ENCODE measurements around the gene TACO1.
A peak's percentile ranks its signal among the peaks of the same experiment; 100 is the strongest.

DNA sequence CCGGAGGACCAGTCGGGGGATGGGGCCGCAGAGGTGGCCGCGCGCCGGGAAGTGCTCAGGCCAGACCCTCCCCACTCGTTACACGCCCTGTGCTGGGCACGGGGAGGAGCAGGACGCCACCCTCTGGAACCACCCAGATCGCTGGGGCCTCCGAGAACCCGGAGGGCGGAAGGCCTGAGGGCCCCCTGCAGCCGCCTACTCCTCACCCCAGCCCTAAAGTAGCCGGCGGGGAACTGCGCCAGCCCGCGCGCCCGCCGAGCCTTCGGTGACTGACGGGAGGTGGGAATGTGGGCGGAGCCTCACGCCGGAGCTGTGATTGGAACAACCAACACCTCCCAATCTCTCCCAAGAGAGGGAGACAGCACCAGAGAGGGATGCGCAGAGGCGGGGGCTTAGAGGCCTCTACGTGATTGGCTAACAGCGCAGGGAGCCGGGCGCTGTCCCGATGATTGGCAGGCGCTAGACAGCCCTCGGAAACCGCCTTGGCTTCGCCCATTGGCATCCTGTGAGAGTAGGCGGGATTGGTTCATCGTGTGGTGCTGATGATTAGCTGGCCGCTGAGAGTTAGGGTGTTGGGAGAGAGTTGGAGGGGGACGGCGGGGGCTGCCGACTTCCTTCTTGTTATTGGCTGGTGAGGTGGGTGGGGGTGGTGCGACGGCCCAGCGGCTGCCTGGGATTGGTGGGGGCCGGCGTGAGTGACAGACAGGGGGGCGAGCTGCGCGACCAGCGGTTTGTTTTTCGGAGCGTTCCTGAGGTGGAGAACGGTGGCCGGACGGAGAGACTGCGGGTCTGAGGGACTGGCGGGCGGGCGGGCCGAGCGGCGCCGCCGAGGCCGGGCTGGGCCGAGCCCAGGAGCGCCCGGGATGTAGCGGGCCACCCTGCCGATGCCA lies 21.2 kb downstream of the TACO1 start, which contains the start of gene MAP3K3:
- peak; percentile 71 to 92 for TF ChIP-seq POLR2AphosphoS5 (IDR thresholded peaks at IDR 0.05)
- TF ChIP-seq, protein P1, sequence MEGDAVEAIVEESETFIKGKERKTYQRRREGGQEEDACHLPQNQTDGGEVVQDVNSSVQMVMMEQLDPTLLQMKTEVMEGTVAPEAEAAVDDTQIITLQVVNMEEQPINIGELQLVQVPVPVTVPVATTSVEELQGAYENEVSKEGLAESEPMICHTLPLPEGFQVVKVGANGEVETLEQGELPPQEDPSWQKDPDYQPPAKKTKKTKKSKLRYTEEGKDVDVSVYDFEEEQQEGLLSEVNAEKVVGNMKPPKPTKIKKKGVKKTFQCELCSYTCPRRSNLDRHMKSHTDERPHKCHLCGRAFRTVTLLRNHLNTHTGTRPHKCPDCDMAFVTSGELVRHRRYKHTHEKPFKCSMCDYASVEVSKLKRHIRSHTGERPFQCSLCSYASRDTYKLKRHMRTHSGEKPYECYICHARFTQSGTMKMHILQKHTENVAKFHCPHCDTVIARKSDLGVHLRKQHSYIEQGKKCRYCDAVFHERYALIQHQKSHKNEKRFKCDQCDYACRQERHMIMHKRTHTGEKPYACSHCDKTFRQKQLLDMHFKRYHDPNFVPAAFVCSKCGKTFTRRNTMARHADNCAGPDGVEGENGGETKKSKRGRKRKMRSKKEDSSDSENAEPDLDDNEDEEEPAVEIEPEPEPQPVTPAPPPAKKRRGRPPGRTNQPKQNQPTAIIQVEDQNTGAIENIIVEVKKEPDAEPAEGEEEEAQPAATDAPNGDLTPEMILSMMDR (IDR thresholded peaks at IDR 0.05) = peak in 3 of 6 experiments; percentile 27 to 42 (median 35)
